ENCODE results near the gene TNFRSF19. TPM values are rescaled to one million over a fixed set of nuclear protein-coding genes. Genes with fewer than 3 reads are reported as not detected.

The TNFRSF19 gene
- total and polyA plus RNA-seq, 2 of the 8 experiments (the other 6 are each of a cell fraction or from before 2014, with no cell fraction given), result 0.50 to 0.95 TPM

GRCh38 chr13:23578411-23579071, 8.3 kb downstream of the TNFRSF19 start:
- peak overlapping the region; percentile 57; the same call in 1 of the 2 replicates for H4K8ac ChIP-seq (ENCODE audit: extremely low read depth, insufficient read depth, low read length)
- H3K9me3 ChIP-seq (ENCODE audit: insufficient read depth in 2 of 2, low read depth in 1 of 2, low read length in 1 of 2), result no peaks in the 10 kb centered on the region
- peaks cover 4 to 29% (median 23%) of the 10 kb centered on the region in 4 experiments for H3K27me3 ChIP-seq (replicated peaks in 1 of 4; ENCODE audit: control insufficient read depth in 3 of 4, extremely low read depth in 1 of 4, insufficient read depth in 3 of 4, low read length in 3 of 4)
- H3K56ac ChIP-seq (replicated peaks; ENCODE audit: insufficient read length, low read depth, low read length), result peak overlapping the region; percentile 22
- CTCF ChIA-PET (ENCODE audit: partially characterized antibody), result interaction anchor here (0.6 to 1.4 kb wide), 11 partner anchors 12 to 297 kb away, joined by 3 to 6 read pairs (median 3); no protein-coding TSS in a partner anchor
- no peak overlapping the region for H2BK15ac ChIP-seq (ENCODE audit: low read length)
- H3K4ac ChIP-seq (replicated peaks; ENCODE audit: insufficient read length, low read depth, low read length), result no peak overlapping the region
- H3K4me3 ChIP-seq (ENCODE audit: extremely low read depth in 1 of 4, insufficient read depth in 2 of 4, low read depth in 3 of 4, low read length in 4 of 4), result peak overlapping the region; percentile 63 to 80 (median 74)
- no peak overlapping the region for H2AK5ac ChIP-seq (ENCODE audit: low read depth, low read length)
- no peak overlapping the region for H3K27ac ChIP-seq (ENCODE audit: low read depth, low read length)
- no peaks in the 10 kb centered on the region for H3K79me2 ChIP-seq (ENCODE audit: control insufficient read depth in 1 of 2, insufficient read depth in 2 of 2, low read length in 2 of 2)
- peak overlapping the region; percentile 40 to 96 for H3K4me2 ChIP-seq (ENCODE audit: insufficient read depth in 1 of 2, low read depth in 2 of 2, low read length in 2 of 2)
- H3K23me2 ChIP-seq (ENCODE audit: low read depth, low read length), result peaks cover 5% of the 10 kb centered on the region; the same call in 1 of the 2 replicates
- FAIRE-seq (no peak), DNase-seq (ENCODE audit: low read depth in 1 of 2, low spot score in 2 of 2) (peak; percentile 31 to 82)
- POLR2A ChIA-PET (ENCODE audit: partially characterized antibody), result no interaction called here
- 14% methylated on average over 34 of the region's 42 CpGs; no CpG with 5 or more reads in 1 of the 2 experiments for WGBS, 2 experiments (ENCODE audit: extremely low coverage in 1 of 2, insufficient coverage in 1 of 2, insufficient read length in 1 of 2, insufficient replicate concordance in 2 of 2, low coverage in 1 of 2, low lambda C conversion rate in 2 of 2, missing lambda C conversion rate in 1 of 2)
- H3K23ac ChIP-seq (ENCODE audit: insufficient read length), result no peak overlapping the region
- H3K9ac ChIP-seq (replicated peaks in 1 of 4; ENCODE audit: extremely low read depth in 1 of 4, low read depth in 3 of 4, low read length in 3 of 4), result no peak overlapping the region
- H3K14ac ChIP-seq (ENCODE audit: insufficient read length), result no peak overlapping the region
- no peak overlapping the region for H2BK5ac ChIP-seq (ENCODE audit: low read depth, low read length)
- no peak overlapping the region for H2BK120ac ChIP-seq (replicated peaks; ENCODE audit: low read depth, low read length)
- H2BK12ac ChIP-seq (ENCODE audit: low read depth, low read length), result no peak overlapping the region
- H4K20me1 ChIP-seq (replicated peaks in 1 of 2; ENCODE audit: control insufficient read depth in 1 of 2, insufficient read depth in 2 of 2, low read length in 2 of 2), result no peaks in the 10 kb centered on the region
- peak overlapping the region; percentile 94 for H2AFZ ChIP-seq (ENCODE audit: low read length)
- H3K36me3 ChIP-seq (ENCODE audit: control insufficient read depth in 2 of 4, insufficient read depth in 4 of 4, low read length in 3 of 4), result no peaks in the 10 kb centered on the region
- H3K79me1 ChIP-seq (ENCODE audit: low read depth, low read length), result no peaks in the 10 kb centered on the region
- no peak overlapping the region for H2BK20ac ChIP-seq (ENCODE audit: low read length)
- peaks cover 0 to 3% (median 0%) of the 10 kb centered on the region in 4 experiments; a peak in 3 of 7 replicates for H3K4me1 ChIP-seq (replicated peaks in 1 of 4; ENCODE audit: control insufficient read depth in 3 of 4, insufficient read depth in 4 of 4, low read length in 3 of 4)
- peak overlapping the region; percentile 73; the same call in 1 of the 2 replicates for H3K18ac ChIP-seq (ENCODE audit: extremely low read depth, low read length)
- H4K5ac ChIP-seq (ENCODE audit: insufficient read length, low read depth, low read length), result peak overlapping the region; percentile 46
- H4K91ac ChIP-seq (replicated peaks; ENCODE audit: insufficient read length, low read length), result no peak overlapping the region
- TF ChIP-seq ATF3 (IDR thresholded peaks at IDR 0.05; ENCODE audit: insufficient read depth, low read depth, low read length), result 0 out of 2 replicates have a peak, but pooled peaks have one; percentile 17
- no peak for TF ChIP-seq GABPA (IDR thresholded peaks at IDR 0.05; ENCODE audit: borderline replicate concordance, insufficient read depth, low read length)
- TF ChIP-seq BRCA1 (IDR thresholded peaks at IDR 0.05; ENCODE audit: low read depth, low read length), result no peak
- TF ChIP-seq MAX (IDR thresholded peaks at IDR 0.05), result 0 out of 2 replicates have a peak, but pooled peaks have one; percentile 24
- peak; percentile 56 to 74; a peak in 3 of 4 replicates for TF ChIP-seq RAD21 (IDR thresholded peaks at IDR 0.05 in 1 of 2, conservative IDR thresholded peaks at IDR 0.05 in 1 of 2; ENCODE audit: low read depth in 2 of 2, low read length in 2 of 2)
- TF ChIP-seq EZH2 (IDR thresholded peaks at IDR 0.05; ENCODE audit: low read depth, low read length, severe bottlenecking), result no peak
- TF ChIP-seq HDAC6 (IDR thresholded peaks at IDR 0.05; ENCODE audit: low read depth, low read length), result no peak
- no peak for TF ChIP-seq SRF (IDR thresholded peaks at IDR 0.05; ENCODE audit: low read depth, low read length)
- TF ChIP-seq KDM5A (IDR thresholded peaks at IDR 0.05; ENCODE audit: low read length), result no peak
- TF ChIP-seq RFX5 (IDR thresholded peaks at IDR 0.05; ENCODE audit: borderline replicate concordance, low read depth, low read length), result no peak
